AG09309 (cell line): ENCODE measurements around the gene NOD2.
A peak's percentile ranks its signal among the peaks of the same experiment; 100 is the strongest.

Experiments
- DNase-seq: peaks from one replicate; pipeline ENCODE4 v3.0.0-alpha.2; 2010; ENCODE audit warnings: low read depth
- H3K4me3 ChIP-seq: 2 replicates; pipeline ENCODE4 v1.5.1; 2011; ENCODE audit warnings: mild to moderate bottlenecking, low read depth, low read length, moderate library complexity; ENCODE audit not compliant: control insufficient read depth
- TF ChIP-seq, protein P1 (sequence below): IDR thresholded peaks from 2 replicates; pipeline ENCODE4 v1.5.1; 2011; ENCODE audit warnings: mild to moderate bottlenecking, low read depth, low read length, inconsistent platforms; ENCODE audit not compliant: insufficient read depth, control insufficient read depth; ENCODE audit errors: missing control alignments

The NOD2 gene

DNA sequence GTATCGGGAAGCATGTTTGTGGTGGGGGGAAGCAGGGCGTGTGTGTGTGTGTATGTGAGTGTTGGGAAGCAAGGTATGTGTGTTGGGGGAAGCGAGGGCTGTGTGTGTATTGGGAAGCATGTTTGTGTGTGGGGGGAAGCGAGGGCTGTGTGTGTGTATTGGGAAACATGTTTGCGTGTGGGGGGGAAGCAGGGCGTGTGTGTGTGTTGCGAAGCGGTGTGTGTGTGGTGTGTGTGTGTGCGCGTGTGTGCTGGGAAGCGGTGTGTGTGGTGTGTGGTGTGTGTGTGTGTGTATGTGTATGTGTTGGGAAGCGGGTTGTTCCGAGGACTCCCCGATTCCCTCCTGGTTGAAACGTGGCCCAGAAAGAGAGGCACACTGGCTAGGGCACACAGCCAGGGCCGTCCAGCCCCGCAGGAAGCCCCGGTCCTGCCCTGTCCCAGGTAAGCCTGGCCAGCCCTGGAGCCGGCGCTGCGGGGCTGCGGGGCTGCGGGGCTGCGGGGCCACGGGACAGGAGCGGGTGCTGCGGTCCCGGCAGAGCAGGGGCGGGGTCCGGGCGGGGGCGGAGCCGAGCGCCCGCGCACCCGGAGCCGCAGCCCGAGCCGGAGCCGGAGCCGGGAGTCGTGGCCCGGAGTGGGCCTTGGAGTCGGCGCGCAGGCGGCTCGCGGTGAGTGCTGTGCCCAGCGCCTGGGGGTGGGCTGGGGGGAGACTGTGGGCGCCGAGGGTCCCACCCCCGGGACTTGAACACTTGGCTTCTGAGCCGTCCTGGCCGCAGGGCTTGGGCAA is at the start of gene NOD2:
Gene NOD2 (plus strand): TSS at position 608 of the 783 bp plus-strand sequence. CDS start 5,890 bp downstream, outside the sequence.
- no peak for DNase-seq
- peak within 1 kb of the TSS; percentile 12; the same call in 1 of the 2 replicates for H3K4me3 ChIP-seq
- TF ChIP-seq, protein P1, sequence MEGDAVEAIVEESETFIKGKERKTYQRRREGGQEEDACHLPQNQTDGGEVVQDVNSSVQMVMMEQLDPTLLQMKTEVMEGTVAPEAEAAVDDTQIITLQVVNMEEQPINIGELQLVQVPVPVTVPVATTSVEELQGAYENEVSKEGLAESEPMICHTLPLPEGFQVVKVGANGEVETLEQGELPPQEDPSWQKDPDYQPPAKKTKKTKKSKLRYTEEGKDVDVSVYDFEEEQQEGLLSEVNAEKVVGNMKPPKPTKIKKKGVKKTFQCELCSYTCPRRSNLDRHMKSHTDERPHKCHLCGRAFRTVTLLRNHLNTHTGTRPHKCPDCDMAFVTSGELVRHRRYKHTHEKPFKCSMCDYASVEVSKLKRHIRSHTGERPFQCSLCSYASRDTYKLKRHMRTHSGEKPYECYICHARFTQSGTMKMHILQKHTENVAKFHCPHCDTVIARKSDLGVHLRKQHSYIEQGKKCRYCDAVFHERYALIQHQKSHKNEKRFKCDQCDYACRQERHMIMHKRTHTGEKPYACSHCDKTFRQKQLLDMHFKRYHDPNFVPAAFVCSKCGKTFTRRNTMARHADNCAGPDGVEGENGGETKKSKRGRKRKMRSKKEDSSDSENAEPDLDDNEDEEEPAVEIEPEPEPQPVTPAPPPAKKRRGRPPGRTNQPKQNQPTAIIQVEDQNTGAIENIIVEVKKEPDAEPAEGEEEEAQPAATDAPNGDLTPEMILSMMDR = no peak

DNA sequence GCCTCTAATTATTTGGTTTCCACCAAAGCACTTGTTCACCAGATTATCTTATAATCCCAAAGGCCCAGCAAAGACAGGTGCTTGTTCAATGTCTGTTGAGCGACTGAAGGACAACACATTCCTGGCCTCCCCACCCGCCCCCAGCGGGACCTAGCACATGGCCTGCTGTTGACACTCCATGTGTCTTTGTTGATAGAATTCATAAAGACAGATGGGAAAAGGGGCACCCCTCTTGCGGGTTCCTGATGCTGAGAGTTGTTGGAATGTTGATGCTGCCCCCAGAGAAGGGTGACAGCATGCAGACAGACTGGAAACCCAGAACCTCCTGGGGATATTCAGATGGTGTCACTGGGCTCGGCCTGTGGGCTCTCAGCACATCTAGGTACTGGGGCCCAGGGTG is 49.2 kb upstream of the NOD2 start:
- no peak overlapping the region for H3K4me3 ChIP-seq
- TF ChIP-seq, protein P1 = no peak
- DNase-seq = no peak

DNA sequence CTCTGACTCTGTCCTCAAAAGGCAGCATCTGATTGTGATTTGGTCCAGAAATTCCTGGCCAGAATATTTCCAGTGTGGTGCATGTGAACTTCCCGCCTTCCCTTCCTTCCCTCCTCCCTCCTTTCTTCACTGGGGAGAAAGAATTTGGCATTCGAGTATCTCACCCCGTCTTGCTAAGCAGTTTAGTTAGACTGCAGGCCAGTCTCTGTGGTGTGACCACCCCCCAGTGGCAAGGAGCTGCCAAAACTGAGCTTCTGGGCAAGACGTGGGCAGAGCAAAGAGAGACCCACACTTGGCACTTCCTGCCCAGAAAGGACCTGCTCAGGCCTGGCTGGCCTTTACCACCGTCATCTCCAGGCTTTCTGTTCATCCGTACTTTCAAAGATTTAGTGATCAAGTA is 48.7 kb upstream of the NOD2 start:
- TF ChIP-seq, protein P1 = peak; percentile 39
- peak; percentile 4 for DNase-seq
- no peak overlapping the region for H3K4me3 ChIP-seq

DNA sequence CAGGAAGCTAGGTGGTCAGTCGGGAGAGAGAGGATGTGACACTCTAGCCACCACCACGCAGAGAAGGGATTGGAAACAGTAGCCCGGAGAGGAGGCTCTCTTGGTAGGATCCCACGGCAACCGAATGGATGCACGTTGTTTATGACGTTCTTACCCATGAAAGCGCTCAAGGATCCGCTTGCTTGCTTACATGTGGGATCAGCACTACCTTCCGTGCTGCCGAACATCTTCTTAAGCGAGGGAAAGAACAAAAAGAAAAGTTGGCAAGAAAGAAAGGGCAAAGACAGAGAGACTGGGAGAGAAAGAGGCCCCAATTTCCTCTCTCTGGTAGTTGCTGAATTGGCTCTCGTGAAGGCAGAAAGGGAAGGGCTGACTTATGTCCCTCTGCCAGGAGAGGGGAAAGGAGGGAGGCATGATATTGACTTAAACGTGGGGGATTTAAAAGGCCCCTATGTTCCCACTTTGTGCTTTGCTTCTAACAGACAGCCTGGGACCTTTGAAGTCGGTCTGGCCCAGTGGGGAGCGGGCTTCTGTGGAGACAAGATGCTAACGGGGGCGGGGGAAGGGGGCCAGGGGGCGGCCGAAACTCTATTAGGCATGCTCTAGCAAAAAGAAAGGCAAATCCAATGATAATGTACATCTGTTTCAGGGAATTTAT is 47.7 kb upstream of the NOD2 start:
- no peak for DNase-seq
- H3K4me3 ChIP-seq = no peak overlapping the region
- TF ChIP-seq, protein P1 = no peak

DNA sequence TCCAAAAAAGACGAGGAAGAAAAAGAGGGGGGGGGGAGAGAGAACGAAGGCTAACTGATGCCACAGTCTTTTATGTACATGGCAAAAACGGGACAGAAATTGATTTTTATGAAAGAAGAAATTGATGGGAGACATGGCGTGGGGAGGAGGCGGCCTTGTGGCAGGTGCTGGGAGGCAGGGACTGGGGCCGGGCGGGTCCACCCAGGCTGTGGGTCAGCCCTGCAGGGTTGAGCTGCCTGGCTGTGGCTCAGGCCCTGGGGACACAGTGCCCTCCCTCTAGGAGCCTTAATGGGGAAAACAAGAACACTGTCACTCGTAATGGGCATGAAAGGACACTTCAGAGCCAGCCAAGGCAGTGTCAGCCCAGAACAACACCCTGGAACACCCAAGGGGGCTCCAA is 47.1 kb upstream of the NOD2 start:
- TF ChIP-seq, protein P1 = no peak

DNA sequence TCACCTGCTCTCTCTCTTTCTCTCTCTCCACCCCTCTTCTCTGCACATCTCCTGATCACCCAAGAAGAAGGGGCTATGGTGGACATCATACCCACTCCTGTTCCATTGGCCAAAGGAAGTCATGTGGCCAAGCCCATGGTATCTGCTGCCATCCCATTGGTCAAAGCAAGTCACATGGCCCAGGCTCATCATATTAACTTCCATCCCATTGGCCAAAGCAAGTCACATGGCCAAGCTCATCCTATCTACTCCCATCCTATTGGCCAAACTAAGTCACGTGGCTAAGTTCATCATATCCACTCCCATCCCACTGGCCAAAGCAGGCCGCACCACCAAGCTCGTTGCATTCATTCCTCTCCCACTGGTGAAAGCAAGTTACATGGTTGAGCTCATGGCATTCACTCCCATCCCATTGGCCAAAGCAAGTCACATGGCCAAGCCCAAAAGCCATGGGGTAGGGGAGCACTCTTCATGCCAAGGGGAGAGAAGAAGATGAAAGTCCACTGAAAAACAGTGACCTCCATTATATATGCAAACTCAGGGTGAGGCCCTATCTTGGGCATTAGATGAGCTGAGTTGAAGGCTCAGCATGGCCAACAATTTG is 41.5 kb upstream of the NOD2 start:
- TF ChIP-seq, protein P1 = no peak
- no peak for DNase-seq
- no peak overlapping the region for H3K4me3 ChIP-seq

More for the DNA sequence above, 47.1 kb upstream of the NOD2 start:
- no peak for DNase-seq
- no peak overlapping the region for H3K4me3 ChIP-seq
